OCI-LY1 (cell line): Measurements from ENCODE around the gene IFNE.

ENCODE experiments used
- CTCF ChIP-seq: fragments of 200-600 bp; sonication (generic), shearing (Covaris generic); IDR thresholded peaks from 2 replicates; pipeline ENCODE4 v1.5.1; 2017; ENCODE audit warnings: mild to moderate bottlenecking, antibody characterized with exemption, low read length, moderate library complexity, mixed read lengths
- EZH2 ChIP-seq: fragments of 200-600 bp; sonication (generic), shearing (Covaris generic); IDR thresholded peaks from 2 replicates; pipeline ENCODE4 v1.8.0; 2017; ENCODE audit warnings: borderline replicate concordance, mixed run types, mild to moderate bottlenecking, antibody characterized with exemption, low read length, moderate library complexity, mixed read lengths

- no peak for TF ChIP-seq CTCF
- no peak for TF ChIP-seq EZH2
These were observed at the start of gene IFNE for GRCh38 chr9:21482213-21482612.
